ENCODE results near the gene TBCD. TPM values are rescaled to one million over a fixed set of nuclear protein-coding genes. Genes with fewer than 3 reads are reported as not detected.
"Not testable (repeated sequence)": the region's sequence is repeated elsewhere in the genome, so short reads cannot be mapped to it uniquely, and the experiment has no call there.

TBCD gene
- total RNA-seq, 2 experiments from 2014 or later: 77.8 to 85.8 TPM

- Mint-ChIP-seq H3K36me3 (ENCODE audit: low read depth) (peaks cover 34% of the 10 kb centered on the region), H3K4me3 (no peak overlapping the region), H3K27me3 (no peaks in the 10 kb centered on the region), H3K27ac (no peak overlapping the region), H3K9me3 (no peaks in the 10 kb centered on the region), H3K4me1 (ENCODE audit: low read depth) (peaks cover 10% of the 10 kb centered on the region)
- TF ChIP-seq, protein P1, sequence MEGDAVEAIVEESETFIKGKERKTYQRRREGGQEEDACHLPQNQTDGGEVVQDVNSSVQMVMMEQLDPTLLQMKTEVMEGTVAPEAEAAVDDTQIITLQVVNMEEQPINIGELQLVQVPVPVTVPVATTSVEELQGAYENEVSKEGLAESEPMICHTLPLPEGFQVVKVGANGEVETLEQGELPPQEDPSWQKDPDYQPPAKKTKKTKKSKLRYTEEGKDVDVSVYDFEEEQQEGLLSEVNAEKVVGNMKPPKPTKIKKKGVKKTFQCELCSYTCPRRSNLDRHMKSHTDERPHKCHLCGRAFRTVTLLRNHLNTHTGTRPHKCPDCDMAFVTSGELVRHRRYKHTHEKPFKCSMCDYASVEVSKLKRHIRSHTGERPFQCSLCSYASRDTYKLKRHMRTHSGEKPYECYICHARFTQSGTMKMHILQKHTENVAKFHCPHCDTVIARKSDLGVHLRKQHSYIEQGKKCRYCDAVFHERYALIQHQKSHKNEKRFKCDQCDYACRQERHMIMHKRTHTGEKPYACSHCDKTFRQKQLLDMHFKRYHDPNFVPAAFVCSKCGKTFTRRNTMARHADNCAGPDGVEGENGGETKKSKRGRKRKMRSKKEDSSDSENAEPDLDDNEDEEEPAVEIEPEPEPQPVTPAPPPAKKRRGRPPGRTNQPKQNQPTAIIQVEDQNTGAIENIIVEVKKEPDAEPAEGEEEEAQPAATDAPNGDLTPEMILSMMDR (IDR thresholded peaks at IDR 0.05): peak; percentile 73
- ATAC-seq (no peak), DNase-seq (peak; percentile 72)
- ChIA-PET CTCF (interaction anchor here (0.9 to 3.7 kb wide), 5 partner anchors 8 to 111 kb away, joined by 3 to 17 read pairs (median 5); no protein-coding TSS in a partner anchor), POLR2A (no interaction called here)
- intact Hi-C loops (cut with micrococcal nuclease): no loop called here
Observed at GRCh38 chr17:82767041-82767754, 15.3 kb downstream of the TBCD start.

- H3K27ac Mint-ChIP-seq: no peak overlapping the region
- H3K27me3 Mint-ChIP-seq: no peaks in the 10 kb centered on the region
- H3K36me3 Mint-ChIP-seq (ENCODE audit: low read depth): peaks cover 36% of the 10 kb centered on the region
- H3K9me3 Mint-ChIP-seq: no peaks in the 10 kb centered on the region
- intact Hi-C loops (cut with micrococcal nuclease): no loop called here
- CTCF ChIA-PET: interaction anchor here (1.0 to 2.0 kb wide), 3 partner anchors 11 to 100 kb away, joined by 3 to 7 read pairs (median 3); no protein-coding TSS in a partner anchor
- POLR2A ChIA-PET: interaction anchor here (0.7 kb wide), 1 partner anchor 633 kb away, joined by 3 read pairs; no protein-coding TSS in a partner anchor
- H3K4me1 Mint-ChIP-seq (ENCODE audit: low read depth): peaks cover 7% of the 10 kb centered on the region
- H3K4me3 Mint-ChIP-seq: no peak overlapping the region
- TF ChIP-seq, protein P1 (IDR thresholded peaks at IDR 0.05): no peak
- ATAC-seq (no peak), DNase-seq (no peak)
Observed at GRCh38 chr17:82769041-82769440, 17.2 kb downstream of the TBCD start.

GRCh38 chr17:82772026-82772425 lies 20.2 kb downstream of the TBCD start:
- no peaks in the 10 kb centered on the region for H3K9me3 Mint-ChIP-seq
- DNase-seq (no peak), ATAC-seq (no peak)
- H3K27me3 Mint-ChIP-seq: no peaks in the 10 kb centered on the region
- H3K4me1 Mint-ChIP-seq (ENCODE audit: low read depth): peaks cover 20% of the 10 kb centered on the region
- TF ChIP-seq, protein P1 (IDR thresholded peaks at IDR 0.05): no peak
- no peak overlapping the region for H3K4me3 Mint-ChIP-seq
- ChIA-PET POLR2A (interaction anchor here (0.6 kb wide), 1 partner anchor 163 kb away, joined by 3 read pairs; no protein-coding TSS in a partner anchor), CTCF (interaction anchor here (1.6 to 1.7 kb wide), 2 partner anchors 10 to 104 kb away, joined by 4 to 9 read pairs; no protein-coding TSS in a partner anchor)
- peaks cover 32% of the 10 kb centered on the region for H3K36me3 Mint-ChIP-seq (ENCODE audit: low read depth)
- intact Hi-C loops (cut with micrococcal nuclease): no loop called here
- no peak overlapping the region for H3K27ac Mint-ChIP-seq

DNA sequence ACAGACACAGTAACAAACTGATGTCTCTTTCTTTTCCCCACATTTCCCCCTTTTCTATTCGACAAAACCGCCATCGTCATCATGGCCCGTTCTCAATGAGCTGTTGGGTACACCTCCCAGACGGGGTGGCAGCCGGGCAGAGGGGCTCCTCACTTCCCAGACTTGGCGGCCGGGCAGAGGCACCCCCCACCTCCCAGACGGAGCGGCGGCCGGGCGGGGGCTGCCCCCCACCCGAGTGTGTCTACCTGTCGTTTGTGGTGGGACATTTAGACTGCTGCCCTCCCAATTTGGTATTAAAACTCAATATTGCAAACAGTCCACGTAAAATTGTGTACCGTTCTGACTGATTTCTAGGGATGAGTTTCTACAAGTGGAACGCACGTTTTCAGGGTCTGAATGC lies 22.6 kb downstream of the TBCD start:
- H3K27me3 Mint-ChIP-seq; intact Hi-C loops (cut with micrococcal nuclease); H3K9me3 Mint-ChIP-seq; H3K4me3 Mint-ChIP-seq; H3K27ac Mint-ChIP-seq; ATAC-seq; DNase-seq; POLR2A ChIA-PET: not testable (repeated sequence)
- H3K4me1 Mint-ChIP-seq (ENCODE audit: low read depth): peaks cover 21% of the 10 kb centered on the region
- CTCF ChIA-PET: interaction anchor here (0.6 to 6.1 kb wide), 10 partner anchors 9 to 427 kb away, joined by 3 to 26 read pairs (median 5); no protein-coding TSS in a partner anchor
- H3K36me3 Mint-ChIP-seq (ENCODE audit: low read depth): peaks cover 24% of the 10 kb centered on the region

DNA sequence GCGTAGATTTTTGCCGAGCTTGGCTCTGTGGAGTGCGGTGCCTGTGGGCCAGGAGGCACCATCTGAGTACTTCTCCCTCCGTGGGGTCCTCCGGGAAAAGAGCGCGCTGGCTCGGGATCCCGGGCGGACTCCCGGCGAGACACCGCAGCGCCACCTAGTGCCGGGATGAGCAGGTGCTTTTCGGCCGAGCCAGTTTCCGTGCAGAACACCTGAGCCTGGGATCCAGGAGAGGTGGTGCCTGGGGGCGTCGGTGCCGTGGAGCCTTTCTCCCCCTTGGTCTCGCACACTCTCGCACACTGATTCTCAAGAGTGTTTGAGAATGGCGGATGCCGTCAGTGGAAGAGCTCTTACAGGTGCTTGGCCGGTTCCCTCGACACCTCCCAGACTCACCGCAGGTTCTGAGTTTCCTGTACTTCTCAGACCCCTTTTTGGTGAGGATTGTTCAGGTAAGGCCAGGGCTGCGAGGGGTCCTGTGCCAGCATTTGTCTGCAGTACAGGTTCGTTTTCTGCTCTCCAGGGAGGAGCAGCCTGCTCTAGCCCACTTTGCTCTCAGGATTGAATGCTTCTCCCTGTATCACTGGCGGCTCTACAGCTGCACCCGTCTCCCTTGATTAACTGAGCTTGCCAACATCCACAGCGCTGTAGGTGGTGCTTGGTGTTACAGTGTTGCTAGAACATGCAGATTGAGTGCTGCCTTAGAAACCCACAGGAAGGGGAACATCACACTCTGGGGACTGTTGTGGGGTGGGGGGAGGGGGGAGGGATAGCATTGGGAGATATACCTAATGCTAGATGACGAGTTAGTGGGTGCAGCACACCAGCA lies 23.3 kb downstream of the TBCD start:
- Mint-ChIP-seq H3K4me1 (ENCODE audit: low read depth) (peaks cover 21% of the 10 kb centered on the region), H3K27ac (no peak overlapping the region), H3K4me3 (no peak overlapping the region), H3K36me3 (ENCODE audit: low read depth) (peaks cover 21% of the 10 kb centered on the region), H3K9me3 (no peaks in the 10 kb centered on the region), H3K27me3 (no peaks in the 10 kb centered on the region)
- POLR2A ChIA-PET: no interaction called here
- CTCF ChIA-PET: interaction anchor here (0.6 to 6.1 kb wide), 12 partner anchors 10 to 426 kb away, joined by 3 to 26 read pairs (median 4); no protein-coding TSS in a partner anchor
- peak; percentile 53 for DNase-seq
- intact Hi-C loops (cut with micrococcal nuclease): no loop called here
- TF ChIP-seq, protein P1 (IDR thresholded peaks at IDR 0.05): peak; percentile 94
- ATAC-seq: peak; percentile 61

Data from activated CD8-positive, alpha-beta T cell treated with anti-CD3 and anti-CD28 coated beads for 36 hours (primary cell).